ENCODE measurements around the gene NAGPA.
"Not testable (repeated sequence)": the region's sequence is repeated elsewhere in the genome, so short reads cannot be mapped to it uniquely, and the experiment has no call there.

The NAGPA gene, protein sequence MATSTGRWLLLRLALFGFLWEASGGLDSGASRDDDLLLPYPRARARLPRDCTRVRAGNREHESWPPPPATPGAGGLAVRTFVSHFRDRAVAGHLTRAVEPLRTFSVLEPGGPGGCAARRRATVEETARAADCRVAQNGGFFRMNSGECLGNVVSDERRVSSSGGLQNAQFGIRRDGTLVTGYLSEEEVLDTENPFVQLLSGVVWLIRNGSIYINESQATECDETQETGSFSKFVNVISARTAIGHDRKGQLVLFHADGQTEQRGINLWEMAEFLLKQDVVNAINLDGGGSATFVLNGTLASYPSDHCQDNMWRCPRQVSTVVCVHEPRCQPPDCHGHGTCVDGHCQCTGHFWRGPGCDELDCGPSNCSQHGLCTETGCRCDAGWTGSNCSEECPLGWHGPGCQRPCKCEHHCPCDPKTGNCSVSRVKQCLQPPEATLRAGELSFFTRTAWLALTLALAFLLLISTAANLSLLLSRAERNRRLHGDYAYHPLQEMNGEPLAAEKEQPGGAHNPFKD

DNA sequence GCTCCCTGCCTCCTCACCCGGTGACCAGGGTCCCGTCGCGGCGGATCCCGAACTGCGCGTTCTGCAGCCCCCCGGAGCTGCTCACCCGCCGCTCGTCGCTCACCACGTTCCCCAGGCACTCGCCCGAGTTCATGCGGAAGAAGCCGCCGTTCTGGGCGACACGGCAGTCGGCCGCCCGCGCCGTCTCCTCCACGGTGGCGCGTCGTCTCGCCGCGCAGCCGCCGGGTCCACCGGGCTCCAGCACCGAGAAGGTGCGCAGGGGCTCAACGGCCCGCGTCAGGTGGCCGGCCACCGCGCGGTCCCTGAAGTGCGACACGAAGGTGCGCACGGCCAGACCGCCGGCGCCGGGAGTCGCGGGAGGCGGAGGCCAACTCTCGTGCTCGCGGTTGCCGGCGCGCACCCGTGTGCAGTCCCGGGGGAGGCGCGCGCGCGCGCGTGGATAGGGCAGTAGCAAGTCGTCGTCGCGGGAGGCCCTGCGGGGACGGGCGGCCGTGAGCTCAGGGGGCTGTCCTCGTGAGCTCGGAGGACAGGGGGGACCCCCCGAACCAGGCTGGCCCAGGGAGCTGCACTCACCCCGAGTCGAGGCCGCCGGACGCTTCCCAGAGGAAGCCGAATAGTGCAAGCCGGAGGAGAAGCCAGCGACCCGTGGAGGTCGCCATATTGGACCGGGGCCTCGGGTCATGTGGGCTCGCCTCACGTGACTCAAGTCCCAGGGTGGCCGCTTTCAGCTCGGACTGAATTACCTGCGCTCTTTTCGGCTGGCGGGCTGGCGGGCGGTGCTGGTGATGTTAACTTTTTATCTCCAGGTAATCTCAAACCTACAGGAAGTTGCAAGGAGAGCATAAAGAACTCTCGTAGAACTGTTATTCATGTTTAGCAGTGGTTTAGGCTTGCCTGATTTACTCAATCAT is at the start of gene NAGPA:
TSS of gene NAGPA (minus strand) at position 680 of the 911 bp plus-strand sequence. CDS start at position 659, 21 bp downstream.
- TF ChIP-seq, protein P1, sequence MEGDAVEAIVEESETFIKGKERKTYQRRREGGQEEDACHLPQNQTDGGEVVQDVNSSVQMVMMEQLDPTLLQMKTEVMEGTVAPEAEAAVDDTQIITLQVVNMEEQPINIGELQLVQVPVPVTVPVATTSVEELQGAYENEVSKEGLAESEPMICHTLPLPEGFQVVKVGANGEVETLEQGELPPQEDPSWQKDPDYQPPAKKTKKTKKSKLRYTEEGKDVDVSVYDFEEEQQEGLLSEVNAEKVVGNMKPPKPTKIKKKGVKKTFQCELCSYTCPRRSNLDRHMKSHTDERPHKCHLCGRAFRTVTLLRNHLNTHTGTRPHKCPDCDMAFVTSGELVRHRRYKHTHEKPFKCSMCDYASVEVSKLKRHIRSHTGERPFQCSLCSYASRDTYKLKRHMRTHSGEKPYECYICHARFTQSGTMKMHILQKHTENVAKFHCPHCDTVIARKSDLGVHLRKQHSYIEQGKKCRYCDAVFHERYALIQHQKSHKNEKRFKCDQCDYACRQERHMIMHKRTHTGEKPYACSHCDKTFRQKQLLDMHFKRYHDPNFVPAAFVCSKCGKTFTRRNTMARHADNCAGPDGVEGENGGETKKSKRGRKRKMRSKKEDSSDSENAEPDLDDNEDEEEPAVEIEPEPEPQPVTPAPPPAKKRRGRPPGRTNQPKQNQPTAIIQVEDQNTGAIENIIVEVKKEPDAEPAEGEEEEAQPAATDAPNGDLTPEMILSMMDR (conservative IDR thresholded peaks at IDR 0.05; ENCODE audit: low read depth, low read length): no peak
- DNase-seq (ENCODE audit: low read depth): no peak
- H3K4me3 ChIP-seq (ENCODE audit: low read length): peak within 1 kb of the TSS; percentile 76

DNA sequence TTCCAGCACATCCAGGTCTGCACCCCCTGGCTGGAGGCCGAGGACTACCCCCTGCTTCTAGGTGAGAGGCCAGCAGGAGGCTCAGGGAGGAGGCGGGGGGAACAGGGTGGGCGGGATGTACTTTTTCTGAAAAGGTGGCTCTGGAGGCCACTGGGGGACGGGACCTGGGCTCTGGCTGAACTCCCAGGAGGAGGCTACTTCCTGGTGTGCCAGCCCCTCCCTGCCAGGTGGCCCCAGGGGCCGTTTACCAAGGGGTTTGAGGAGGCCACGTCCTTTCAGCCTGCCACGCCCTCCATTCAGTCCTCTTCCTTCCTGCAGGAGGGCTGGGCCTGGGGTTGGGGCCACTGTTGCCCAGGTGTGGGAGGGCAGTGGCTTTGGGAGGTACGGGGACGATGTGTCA is 47.3 kb upstream of the NAGPA start:
- H3K4me3 ChIP-seq (ENCODE audit: low read length); DNase-seq (ENCODE audit: low read depth): not testable (repeated sequence)

DNA sequence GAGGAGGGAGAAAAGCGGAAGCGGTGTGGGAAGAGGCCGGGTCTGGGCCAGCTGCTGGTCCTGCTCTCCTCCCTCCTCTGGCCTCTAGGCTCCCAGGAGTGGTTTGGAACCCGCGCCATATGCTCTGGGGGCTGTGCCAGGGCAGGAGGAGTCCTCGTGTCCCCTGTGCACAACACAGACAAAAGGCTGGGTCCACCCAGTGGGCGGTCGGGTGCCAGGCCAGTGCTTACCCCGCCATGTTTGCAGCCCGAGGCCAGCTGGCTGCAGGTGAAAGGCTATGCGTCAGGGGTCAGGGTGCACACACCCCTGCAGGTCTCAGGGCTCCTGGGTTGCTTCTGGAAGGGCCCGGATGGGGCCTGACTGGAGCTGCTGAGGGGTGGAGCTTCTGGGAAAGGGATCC is 46.7 kb upstream of the NAGPA start:
- DNase-seq (ENCODE audit: low read depth); H3K4me3 ChIP-seq (ENCODE audit: low read length): not testable (repeated sequence)

DNA sequence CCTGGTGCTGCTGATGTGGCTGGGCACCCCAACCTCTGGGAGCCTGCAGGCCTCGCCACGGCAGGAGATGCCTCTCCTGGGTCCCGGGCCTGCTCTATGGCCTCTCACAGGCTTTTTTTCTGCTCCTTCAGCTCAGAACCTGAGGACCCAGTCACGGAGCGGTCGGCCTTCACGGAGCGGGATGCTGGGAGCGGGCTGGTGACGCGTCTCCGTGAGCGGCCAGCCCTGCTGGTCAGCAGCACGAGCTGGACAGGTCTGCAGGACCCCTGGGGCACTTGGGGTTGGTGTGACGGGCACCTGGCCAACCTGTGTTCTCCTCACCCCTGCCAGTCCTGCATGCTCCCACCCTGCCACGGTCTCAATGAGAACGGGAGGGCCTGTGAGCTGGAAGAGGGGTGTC is 44.9 kb upstream of the NAGPA start:
- no peak for DNase-seq (ENCODE audit: low read depth)
- TF ChIP-seq, protein P1 (conservative IDR thresholded peaks at IDR 0.05; ENCODE audit: low read depth, low read length): no peak
- no peak overlapping the region for H3K4me3 ChIP-seq (ENCODE audit: low read length)

DNA sequence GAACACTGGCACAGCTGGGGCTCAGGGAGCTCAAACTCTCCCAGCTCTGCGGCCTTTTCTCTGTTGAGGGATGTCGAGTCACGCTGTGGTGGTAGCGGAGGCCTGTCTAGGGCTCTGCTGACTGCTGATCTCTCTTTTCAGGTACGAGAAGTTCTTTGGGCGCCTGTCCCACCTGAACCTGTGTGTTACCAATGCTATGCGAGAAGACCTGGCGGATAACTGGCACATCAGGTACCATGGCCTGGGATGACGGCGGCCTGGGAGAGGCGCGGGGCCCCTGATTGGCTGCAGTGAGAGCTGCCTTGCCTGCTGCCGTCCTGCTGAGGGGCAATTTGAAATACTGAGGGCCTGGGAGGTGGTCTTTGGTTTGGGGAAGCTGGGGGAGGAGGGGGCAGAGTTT is 43.6 kb upstream of the NAGPA start:
- no peak overlapping the region for H3K4me3 ChIP-seq (ENCODE audit: low read length)
- DNase-seq (ENCODE audit: low read depth): no peak
- TF ChIP-seq, protein P1 (conservative IDR thresholded peaks at IDR 0.05; ENCODE audit: low read depth, low read length): no peak

DNA sequence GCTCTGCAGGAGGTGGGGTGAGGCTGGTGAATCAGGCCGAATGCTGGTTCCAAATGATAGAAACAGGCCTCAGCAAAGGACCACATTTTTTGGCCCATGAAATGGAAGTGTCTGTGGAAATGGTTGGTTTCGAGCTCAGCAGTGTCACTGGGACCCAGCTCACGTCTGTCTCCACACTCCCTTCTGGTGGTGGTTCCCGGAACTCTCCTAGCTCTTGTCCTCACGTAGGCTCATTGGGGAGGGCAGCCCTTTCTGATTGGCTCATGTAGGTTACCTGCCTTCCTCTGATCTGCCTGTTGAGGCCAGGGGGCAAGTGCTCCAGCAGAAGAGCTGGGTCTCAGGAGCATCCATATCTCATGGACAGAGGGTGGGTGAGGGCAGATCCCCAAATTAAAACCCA is 41.9 kb upstream of the NAGPA start:
- no peak for DNase-seq (ENCODE audit: low read depth)
- H3K4me3 ChIP-seq (ENCODE audit: low read length): no peak overlapping the region
- TF ChIP-seq, protein P1 (conservative IDR thresholded peaks at IDR 0.05; ENCODE audit: low read depth, low read length): no peak

DNA sequence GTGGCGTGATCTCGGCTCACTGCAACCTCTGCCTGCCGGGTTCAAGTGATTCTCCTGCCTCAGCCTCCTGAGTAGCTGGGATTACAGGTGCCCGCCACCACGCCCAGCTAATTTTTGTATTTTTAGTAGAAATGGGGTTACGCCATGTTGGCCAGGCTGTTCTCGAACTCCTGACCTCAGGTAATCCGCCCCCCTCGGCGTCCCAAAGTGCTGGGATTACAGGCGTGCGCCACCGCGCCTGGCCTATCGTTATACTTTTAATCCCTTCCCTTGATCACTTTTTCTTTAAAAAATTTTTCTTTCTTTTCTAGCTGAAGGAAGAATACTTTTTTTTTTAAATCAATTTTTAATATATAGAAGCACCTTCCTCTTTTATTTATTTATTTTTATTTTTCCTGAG is 40.0 kb upstream of the NAGPA start:
- H3K4me3 ChIP-seq (ENCODE audit: low read length); DNase-seq (ENCODE audit: low read depth): not testable (repeated sequence)

DNA sequence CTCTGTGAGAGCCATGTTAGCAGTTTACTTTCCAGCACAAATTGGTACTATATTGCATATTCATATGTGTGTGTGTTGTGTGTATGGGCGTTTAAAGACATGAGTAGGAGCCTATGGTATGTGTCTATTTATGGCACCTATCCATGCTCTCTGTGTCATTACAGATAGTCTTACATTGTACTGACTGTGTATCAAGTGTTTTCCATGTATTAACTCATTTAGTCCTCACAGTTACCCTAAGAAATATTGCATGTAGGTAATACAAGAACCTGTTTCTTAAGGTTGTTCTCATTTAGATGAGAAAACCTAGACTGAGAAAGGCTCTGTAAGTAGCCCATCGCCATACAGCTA is 39.5 kb upstream of the NAGPA start:
- H3K4me3 ChIP-seq (ENCODE audit: low read length): no peak overlapping the region
- TF ChIP-seq, protein P1 (conservative IDR thresholded peaks at IDR 0.05; ENCODE audit: low read depth, low read length): no peak
- DNase-seq (ENCODE audit: low read depth): no peak
